ENCODE measurements around the gene OR4L1.
A peak's percentile ranks its signal among the peaks of the same experiment; 100 is the strongest.
"Not testable (repeated sequence)": the region's sequence is repeated elsewhere in the genome, so short reads cannot be mapped to it uniquely, and the experiment has no call there.

The OR4L1 gene, protein sequence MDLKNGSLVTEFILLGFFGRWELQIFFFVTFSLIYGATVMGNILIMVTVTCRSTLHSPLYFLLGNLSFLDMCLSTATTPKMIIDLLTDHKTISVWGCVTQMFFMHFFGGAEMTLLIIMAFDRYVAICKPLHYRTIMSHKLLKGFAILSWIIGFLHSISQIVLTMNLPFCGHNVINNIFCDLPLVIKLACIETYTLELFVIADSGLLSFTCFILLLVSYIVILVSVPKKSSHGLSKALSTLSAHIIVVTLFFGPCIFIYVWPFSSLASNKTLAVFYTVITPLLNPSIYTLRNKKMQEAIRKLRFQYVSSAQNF

DNA sequence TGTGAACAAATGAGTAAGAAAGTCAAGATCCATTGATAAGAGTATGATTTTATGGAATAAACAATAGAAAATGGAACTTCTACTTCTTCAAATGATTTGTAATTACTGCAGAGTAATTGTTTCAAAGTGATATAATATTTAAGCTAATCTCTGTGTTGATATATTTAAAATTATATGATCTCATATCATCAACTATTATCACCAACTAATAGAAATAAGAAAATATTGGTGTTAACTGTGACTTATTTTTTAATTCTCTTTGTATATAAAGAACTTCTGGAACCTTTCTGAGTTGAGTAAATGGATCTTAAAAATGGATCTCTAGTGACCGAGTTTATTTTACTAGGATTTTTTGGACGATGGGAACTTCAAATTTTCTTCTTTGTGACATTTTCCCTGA, at the start of gene OR4L1:
Gene OR4L1 (plus strand): TSS at position 301 of the 400 bp plus-strand sequence. CDS start 0 bp downstream, at position 301.
- Histone ChIP-seq H3K9ac (ENCODE audit: low read depth, low read length) (no peak within 1 kb of the TSS), H3K9me3 (ENCODE audit: control insufficient read depth, insufficient read depth, low read length) (peaks cover 87% of the 10 kb centered on the region), H3K36me3 (ENCODE audit: control insufficient read depth, insufficient read depth, low read length) (no peaks in the 10 kb centered on the region), H3K4me3 (ENCODE audit: low read depth, low read length) (no peak within 1 kb of the TSS), H3K27ac (ENCODE audit: low read depth, low read length) (no peak within 1 kb of the TSS), H3K27me3 (ENCODE audit: control insufficient read depth, insufficient read depth, low read length) (no peaks in the 10 kb centered on the region), H3K4me1 (ENCODE audit: control insufficient read depth, insufficient read depth, low read length) (no peaks in the 10 kb centered on the region)

DNA sequence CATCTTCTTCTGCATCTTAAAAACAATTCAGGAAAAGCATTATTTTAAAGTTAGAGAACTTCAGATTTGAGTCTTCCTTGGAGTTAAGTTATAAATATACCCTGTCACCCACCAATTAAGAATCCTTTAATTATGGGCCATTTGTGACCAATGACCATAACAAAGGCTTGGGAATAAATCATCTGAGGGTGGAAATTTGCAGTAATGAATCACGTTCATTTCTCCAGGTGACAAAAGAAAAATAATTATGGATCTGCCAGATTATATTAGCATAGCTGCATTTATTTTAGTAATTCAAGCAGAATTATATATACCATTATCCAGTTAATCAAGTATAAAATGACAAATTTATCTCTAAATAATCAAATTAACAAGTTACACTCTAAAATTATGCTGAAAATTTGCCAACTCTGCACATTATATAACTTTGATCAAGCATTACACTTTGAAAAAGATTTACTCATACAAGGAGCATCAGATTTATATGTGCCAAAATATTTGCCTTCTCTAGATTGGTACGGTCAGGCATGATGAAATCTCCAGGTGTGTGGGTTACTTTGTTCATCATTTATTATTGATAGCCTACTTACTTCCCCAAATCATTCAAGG, 40.5 kb upstream of the OR4L1 start, which contains the start of gene OR4K14:
Gene OR4K14 (minus strand): TSS at position 51 of the 609 bp plus-strand sequence. CDS start 4,114 bp downstream, outside the sequence.
- Histone ChIP-seq H3K9ac (ENCODE audit: low read depth, low read length) (no peak within 1 kb of the TSS), H3K4me3 (ENCODE audit: low read depth, low read length) (no peak within 1 kb of the TSS; the same call in 1 of the 2 replicates), H3K36me3 (ENCODE audit: control insufficient read depth, insufficient read depth, low read length) (no peaks in the 10 kb centered on the region), H3K27ac (ENCODE audit: low read depth, low read length) (no peak within 1 kb of the TSS), H3K27me3 (ENCODE audit: control insufficient read depth, insufficient read depth, low read length) (no peaks in the 10 kb centered on the region), H3K4me1 (ENCODE audit: control insufficient read depth, insufficient read depth, low read length) (no peaks in the 10 kb centered on the region), H3K9me3 (ENCODE audit: control insufficient read depth, insufficient read depth, low read length) (peaks cover 92% of the 10 kb centered on the region)

- H3K36me3 ChIP-seq (ENCODE audit: control insufficient read depth, insufficient read depth, low read length): no peaks in the 10 kb centered on the region
- no peaks in the 10 kb centered on the region for H3K4me1 ChIP-seq (ENCODE audit: control insufficient read depth, insufficient read depth, low read length)
- H3K27me3 ChIP-seq (ENCODE audit: control insufficient read depth, insufficient read depth, low read length): no peaks in the 10 kb centered on the region
- no peak overlapping the region for H3K9ac ChIP-seq (ENCODE audit: low read depth, low read length)
- H3K27ac ChIP-seq (ENCODE audit: low read depth, low read length): no peak overlapping the region
- H3K4me3 ChIP-seq (ENCODE audit: low read depth, low read length): no peak overlapping the region
- peaks cover 91% of the 10 kb centered on the region for H3K9me3 ChIP-seq (ENCODE audit: control insufficient read depth, insufficient read depth, low read length)
Observed at GRCh38 chr14:20031058-20031457, 28.8 kb upstream of the OR4L1 start.

DNA sequence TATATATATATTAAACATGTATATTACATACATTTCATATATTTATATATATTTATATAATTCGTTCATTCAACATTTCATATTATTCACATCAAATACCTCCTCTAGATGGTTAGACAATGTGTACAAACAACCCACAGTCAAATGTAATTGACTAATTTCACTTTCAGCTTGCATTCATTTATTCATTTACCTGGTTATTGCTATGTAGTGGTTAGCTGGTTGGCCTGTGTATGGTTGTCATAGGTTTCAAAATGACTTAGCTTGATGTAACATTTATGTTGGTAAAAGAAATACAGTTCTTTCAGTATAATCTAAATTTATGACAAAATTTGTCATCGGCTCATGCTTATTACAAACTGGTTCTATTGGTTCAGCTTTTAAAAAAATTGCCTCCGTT, 24.4 kb upstream of the OR4L1 start:
- H3K4me1 ChIP-seq (ENCODE audit: control insufficient read depth, insufficient read depth, low read length): no peaks in the 10 kb centered on the region
- H3K4me3 ChIP-seq (ENCODE audit: low read depth, low read length): no peak overlapping the region
- H3K9ac ChIP-seq (ENCODE audit: low read depth, low read length): no peak overlapping the region
- H3K27ac ChIP-seq (ENCODE audit: low read depth, low read length): no peak overlapping the region
- H3K36me3 ChIP-seq (ENCODE audit: control insufficient read depth, insufficient read depth, low read length): no peaks in the 10 kb centered on the region
- H3K27me3 ChIP-seq (ENCODE audit: control insufficient read depth, insufficient read depth, low read length): no peaks in the 10 kb centered on the region
- H3K9me3 ChIP-seq (ENCODE audit: control insufficient read depth, insufficient read depth, low read length): peaks cover 53% of the 10 kb centered on the region

DNA sequence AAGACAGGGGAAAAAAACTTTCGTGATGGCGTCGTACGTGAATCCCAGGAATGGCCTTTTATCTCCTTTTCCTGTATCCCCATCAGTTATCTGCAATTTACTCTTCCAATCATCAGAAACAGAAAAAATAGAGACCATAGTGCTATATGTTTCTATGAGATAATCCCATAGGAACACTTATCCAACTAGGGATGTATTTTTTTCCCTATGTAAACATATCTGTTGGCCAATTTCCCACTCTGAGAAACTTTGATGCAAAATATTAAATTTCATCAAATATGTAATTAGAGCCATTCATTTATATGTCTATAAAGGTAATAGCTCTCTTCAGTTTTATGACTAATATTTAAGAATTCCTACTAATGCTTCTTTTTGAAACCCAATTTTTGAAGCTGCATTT, 23.9 kb upstream of the OR4L1 start, which contains the start of gene OR4K13:
Gene OR4K13 (minus strand): TSS at position 101 of the 400 bp plus-strand sequence. CDS start 1,280 bp downstream, outside the sequence.
- Histone ChIP-seq H3K9me3 (ENCODE audit: control insufficient read depth, insufficient read depth, low read length) (peaks cover 49% of the 10 kb centered on the region), H3K36me3 (ENCODE audit: control insufficient read depth, insufficient read depth, low read length) (no peaks in the 10 kb centered on the region), H3K4me3 (ENCODE audit: low read depth, low read length) (no peak within 1 kb of the TSS), H3K27ac (ENCODE audit: low read depth, low read length) (no peak within 1 kb of the TSS), H3K9ac (ENCODE audit: low read depth, low read length) (no peak within 1 kb of the TSS), H3K4me1 (ENCODE audit: control insufficient read depth, insufficient read depth, low read length) (no peaks in the 10 kb centered on the region), H3K27me3 (ENCODE audit: control insufficient read depth, insufficient read depth, low read length) (no peaks in the 10 kb centered on the region)

DNA sequence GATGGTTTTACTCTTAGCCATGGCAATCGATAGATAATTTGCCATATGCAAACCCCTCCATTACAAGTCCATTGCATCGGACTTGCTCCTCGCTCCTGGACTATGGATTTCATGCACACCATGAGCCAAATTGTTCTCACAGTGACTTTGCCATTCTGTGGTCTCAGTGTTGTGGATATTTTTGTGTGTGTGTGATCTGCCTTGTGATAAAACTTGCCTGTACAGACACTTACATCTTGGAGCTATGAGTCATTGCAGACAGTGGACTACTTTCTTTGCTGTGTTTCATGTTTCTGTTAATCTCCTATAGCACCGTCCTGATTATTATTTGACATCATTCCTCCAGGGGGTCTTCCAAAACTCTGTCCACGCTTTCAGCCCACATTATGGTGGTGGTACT, 15.6 kb upstream of the OR4L1 start:
- Histone ChIP-seq H3K27ac (ENCODE audit: low read depth, low read length) (no peak overlapping the region), H3K27me3 (ENCODE audit: control insufficient read depth, insufficient read depth, low read length) (no peaks in the 10 kb centered on the region), H3K4me1 (ENCODE audit: control insufficient read depth, insufficient read depth, low read length) (no peaks in the 10 kb centered on the region), H3K4me3 (ENCODE audit: low read depth, low read length) (no peak overlapping the region), H3K9ac (ENCODE audit: low read depth, low read length) (no peak overlapping the region), H3K36me3 (ENCODE audit: control insufficient read depth, insufficient read depth, low read length) (no peaks in the 10 kb centered on the region), H3K9me3 (ENCODE audit: control insufficient read depth, insufficient read depth, low read length) (peaks cover 68% of the 10 kb centered on the region)

GRCh38 chr14:20048202-20048601, 11.6 kb upstream of the OR4L1 start:
- no peak overlapping the region for H3K27ac ChIP-seq (ENCODE audit: low read depth, low read length)
- peaks cover 94% of the 10 kb centered on the region for H3K9me3 ChIP-seq (ENCODE audit: control insufficient read depth, insufficient read depth, low read length)
- H3K4me1 ChIP-seq (ENCODE audit: control insufficient read depth, insufficient read depth, low read length): no peaks in the 10 kb centered on the region
- H3K36me3 ChIP-seq (ENCODE audit: control insufficient read depth, insufficient read depth, low read length): no peaks in the 10 kb centered on the region
- H3K9ac ChIP-seq (ENCODE audit: low read depth, low read length): no peak overlapping the region
- H3K4me3 ChIP-seq (ENCODE audit: low read depth, low read length): no peak overlapping the region
- no peaks in the 10 kb centered on the region for H3K27me3 ChIP-seq (ENCODE audit: control insufficient read depth, insufficient read depth, low read length)

GRCh38 chr14:20092050-20092449, 32.2 kb downstream of the OR4L1 start:
- Histone ChIP-seq H3K27ac (ENCODE audit: low read depth, low read length) (no peak overlapping the region), H3K36me3 (ENCODE audit: control insufficient read depth, insufficient read depth, low read length) (no peaks in the 10 kb centered on the region), H3K9ac (ENCODE audit: low read depth, low read length) (no peak overlapping the region), H3K4me1 (ENCODE audit: control insufficient read depth, insufficient read depth, low read length) (no peaks in the 10 kb centered on the region), H3K4me3 (ENCODE audit: low read depth, low read length) (no peak overlapping the region), H3K27me3 (ENCODE audit: control insufficient read depth, insufficient read depth, low read length) (no peaks in the 10 kb centered on the region), H3K9me3 (ENCODE audit: control insufficient read depth, insufficient read depth, low read length) (peaks cover 80% of the 10 kb centered on the region)

- no peak overlapping the region for H3K9ac ChIP-seq (ENCODE audit: low read depth, low read length)
- no peaks in the 10 kb centered on the region for H3K27me3 ChIP-seq (ENCODE audit: control insufficient read depth, insufficient read depth, low read length)
- no peaks in the 10 kb centered on the region for H3K4me1 ChIP-seq (ENCODE audit: control insufficient read depth, insufficient read depth, low read length)
- no peaks in the 10 kb centered on the region for H3K36me3 ChIP-seq (ENCODE audit: control insufficient read depth, insufficient read depth, low read length)
- H3K4me3 ChIP-seq (ENCODE audit: low read depth, low read length): peak overlapping the region; percentile 14; the same call in 1 of the 2 replicates
- no peak overlapping the region for H3K27ac ChIP-seq (ENCODE audit: low read depth, low read length)
- peaks cover 90% of the 10 kb centered on the region for H3K9me3 ChIP-seq (ENCODE audit: control insufficient read depth, insufficient read depth, low read length)
Observed at GRCh38 chr14:20093442-20093841, 33.6 kb downstream of the OR4L1 start.

DNA sequence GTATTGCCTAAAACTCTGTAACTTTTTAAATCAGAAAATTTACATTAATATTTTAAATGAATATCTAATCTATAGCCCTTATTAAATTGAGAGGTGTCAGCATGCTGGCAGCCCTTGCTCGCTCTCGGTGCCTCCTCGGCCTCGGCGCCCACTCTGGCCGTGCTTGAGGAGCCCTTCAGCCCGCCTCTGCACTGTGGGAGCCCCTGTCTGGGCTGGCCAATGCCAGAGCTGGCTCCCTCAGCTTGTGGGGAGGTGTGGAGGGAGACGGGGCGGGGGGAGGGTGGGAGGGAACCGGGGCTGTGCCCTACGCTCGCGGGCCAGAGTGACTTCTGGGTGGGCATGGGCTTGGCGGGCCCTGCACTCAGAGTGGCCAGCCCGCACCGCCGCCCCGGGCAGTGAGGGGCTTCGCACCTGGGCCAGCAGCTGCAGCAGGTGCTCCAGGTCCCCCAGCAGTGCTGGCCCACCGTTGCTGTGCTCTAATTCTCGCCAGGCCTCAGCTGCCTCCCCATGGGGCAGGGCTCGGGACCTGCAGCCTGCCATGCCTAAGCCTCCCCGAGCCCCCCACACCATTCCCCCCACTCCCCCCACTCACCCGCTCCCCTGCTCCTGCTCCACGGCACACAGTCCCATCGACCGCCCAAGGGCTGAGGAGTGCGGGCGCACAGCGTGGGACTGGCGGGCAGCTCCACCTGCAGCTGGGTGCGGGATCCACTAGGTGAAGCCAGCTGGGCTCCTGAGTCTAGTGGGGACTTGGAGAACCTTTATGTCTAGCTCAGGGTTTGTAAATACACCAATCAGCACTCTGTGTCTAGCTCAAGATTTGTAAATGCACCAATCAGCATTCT, 39.3 kb downstream of the OR4L1 start:
- H3K9me3 ChIP-seq (ENCODE audit: control insufficient read depth, insufficient read depth, low read length): peaks cover 75% of the 10 kb centered on the region
- H3K36me3 ChIP-seq (ENCODE audit: control insufficient read depth, insufficient read depth, low read length); H3K27ac ChIP-seq (ENCODE audit: low read depth, low read length); H3K27me3 ChIP-seq (ENCODE audit: control insufficient read depth, insufficient read depth, low read length); H3K4me3 ChIP-seq (ENCODE audit: low read depth, low read length); H3K9ac ChIP-seq (ENCODE audit: low read depth, low read length); H3K4me1 ChIP-seq (ENCODE audit: control insufficient read depth, insufficient read depth, low read length): not testable (repeated sequence)
